ENCODE data around the gene RALGAPA2.

GRCh38 chr20:20578838-20579237 lies 133.6 kb downstream of the RALGAPA2 start:
- TF ChIP-seq ZNF274 (IDR thresholded peaks at IDR 0.05; ENCODE audit: low read depth, low read length) (no peak), SUZ12 (IDR thresholded peaks at IDR 0.05; ENCODE audit: extremely low read depth, insufficient read depth, insufficient read length) (no peak), YY1 (IDR thresholded peaks at IDR 0.05; ENCODE audit: insufficient read depth, insufficient read length) (no peak)

Measured in NT2/D1 (cell line).